ENCODE results near the gene GABPB2.

GABPB2 gene

DNA sequence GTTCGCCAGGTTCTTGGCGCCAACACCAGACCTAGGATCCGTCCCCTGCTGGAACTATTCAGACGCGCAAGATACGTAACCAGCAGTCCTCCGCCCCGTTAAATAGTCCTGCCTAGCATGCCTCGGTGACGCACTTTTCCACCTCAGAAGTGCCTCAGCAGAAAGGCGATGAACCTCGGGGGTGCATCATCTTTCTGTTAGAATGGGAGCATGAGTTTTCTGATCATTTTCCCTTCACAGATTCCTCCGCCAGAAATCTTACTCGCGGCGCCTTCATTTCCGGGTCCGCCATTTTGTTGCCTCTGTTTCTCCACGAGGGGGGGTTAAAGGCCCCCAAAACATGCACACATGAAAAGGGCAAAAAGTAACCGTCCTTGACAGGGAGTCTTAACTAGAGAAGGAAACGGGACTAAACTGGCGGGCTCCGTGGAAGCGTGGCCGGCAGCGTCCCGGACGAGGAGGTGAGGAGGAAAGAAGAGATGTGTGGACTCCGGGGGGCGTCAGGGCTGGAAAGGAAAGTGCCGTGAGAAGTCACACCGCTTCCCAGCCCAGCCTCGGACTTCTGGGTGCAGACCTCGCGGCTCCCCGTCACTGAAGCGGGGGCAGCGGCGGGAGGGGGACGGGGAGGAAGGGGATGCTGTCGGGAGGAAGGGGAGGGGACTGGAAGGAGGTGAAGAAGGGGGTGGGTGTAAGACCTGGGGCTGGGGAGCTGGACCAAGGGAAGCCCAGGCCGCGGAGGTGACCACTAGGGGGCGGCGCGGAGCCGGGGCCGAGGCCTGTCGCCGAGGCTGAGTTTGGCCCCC is at the start of gene GABPB2:
Gene GABPB2 (plus strand): TSS at position 288 of the 803 bp plus-strand sequence. CDS start 17,429 bp downstream, outside the sequence.
- peak; percentile 97 for DNase-seq (ENCODE audit: low spot score)

DNA sequence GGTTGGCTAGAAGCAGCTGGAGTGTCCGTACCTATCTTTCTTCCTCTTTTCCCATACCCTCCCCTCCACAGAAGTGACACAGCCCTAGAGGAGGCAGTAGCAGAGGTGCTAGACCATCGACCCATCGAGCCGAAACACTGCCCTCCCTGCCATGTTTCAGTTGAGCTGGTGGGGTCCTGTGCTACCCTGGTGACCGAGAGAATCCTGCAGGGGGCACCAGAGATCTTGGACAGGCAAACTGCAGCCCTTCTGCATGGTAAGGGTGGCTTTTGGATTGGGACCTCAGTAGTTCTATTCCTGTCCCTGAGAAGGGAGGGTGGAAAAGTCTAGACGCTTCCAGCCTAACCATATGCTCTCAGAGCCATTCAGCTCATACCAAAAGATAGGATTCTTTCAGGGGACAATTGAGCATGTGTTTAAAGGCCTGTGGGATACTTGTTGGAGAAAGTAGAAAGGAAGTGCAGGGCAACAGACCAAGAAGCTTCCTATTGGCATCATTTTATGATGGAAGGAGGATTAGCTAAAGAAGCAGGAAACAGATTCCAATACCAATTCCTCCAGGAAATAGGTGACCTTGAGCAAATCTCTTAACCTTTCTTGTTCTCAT is 45.9 kb upstream of the GABPB2 start:
- DNase-seq (ENCODE audit: low spot score): peak; percentile 50

DNA sequence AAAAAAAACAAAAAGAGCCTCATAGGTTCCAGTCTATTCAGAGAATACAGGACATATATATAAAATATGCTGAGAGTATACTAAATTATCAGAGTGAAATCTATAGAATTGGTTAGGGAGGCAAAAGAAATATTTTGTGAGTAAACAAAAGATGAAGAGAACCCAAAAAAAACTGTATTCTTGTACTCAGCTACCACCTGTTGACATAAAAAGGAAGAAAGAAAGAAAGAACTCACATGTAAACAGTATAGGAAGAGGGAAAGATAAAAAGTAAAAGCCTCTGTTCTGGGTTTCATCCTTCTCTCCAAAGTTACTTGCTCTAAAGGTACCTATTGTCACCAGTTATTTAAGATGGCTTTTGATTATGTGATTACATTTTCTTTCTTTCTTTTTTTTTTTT is 44.1 kb upstream of the GABPB2 start:
- no peak for DNase-seq (ENCODE audit: low spot score)

DNA sequence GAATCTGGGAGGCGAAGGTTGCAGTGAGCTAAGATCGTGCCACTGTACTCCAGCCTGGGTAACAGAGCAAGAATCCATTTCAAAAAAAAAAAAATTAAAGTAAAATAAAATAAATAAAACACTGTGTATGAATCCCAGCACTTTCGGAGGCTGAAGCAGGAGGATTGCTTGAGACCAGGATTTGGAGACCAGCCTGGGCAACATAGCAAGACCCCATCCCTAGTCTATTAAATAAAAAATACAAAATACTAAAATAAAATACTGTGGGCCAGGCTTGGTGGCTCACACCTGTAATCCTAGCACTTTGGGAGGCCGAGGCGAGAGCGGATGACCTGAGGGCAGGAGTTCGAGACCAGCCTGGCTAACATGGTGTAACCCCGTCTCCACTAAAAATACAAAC is 38.4 kb upstream of the GABPB2 start:
- DNase-seq (ENCODE audit: low spot score): no peak

DNA sequence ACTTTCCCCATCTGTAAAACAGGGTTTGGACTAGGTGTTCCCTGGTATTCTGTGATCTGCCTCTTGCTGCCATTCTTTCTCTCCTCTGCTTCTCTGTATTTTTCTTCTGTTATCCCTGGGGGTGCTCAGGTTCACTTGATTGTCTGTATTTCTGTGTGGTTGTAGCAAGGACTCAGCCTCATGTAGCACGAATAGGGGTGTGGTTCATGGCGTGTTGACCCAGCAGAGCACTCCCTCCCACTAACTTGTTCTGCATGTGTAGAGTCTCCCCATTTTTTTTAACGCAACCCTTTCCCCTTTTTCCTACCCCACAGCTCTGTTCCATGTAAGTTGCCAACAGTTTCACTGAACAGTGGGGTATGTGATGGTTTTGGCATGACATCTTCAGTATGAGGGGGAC is 35.4 kb upstream of the GABPB2 start:
- DNase-seq (ENCODE audit: low spot score): no peak

DNA sequence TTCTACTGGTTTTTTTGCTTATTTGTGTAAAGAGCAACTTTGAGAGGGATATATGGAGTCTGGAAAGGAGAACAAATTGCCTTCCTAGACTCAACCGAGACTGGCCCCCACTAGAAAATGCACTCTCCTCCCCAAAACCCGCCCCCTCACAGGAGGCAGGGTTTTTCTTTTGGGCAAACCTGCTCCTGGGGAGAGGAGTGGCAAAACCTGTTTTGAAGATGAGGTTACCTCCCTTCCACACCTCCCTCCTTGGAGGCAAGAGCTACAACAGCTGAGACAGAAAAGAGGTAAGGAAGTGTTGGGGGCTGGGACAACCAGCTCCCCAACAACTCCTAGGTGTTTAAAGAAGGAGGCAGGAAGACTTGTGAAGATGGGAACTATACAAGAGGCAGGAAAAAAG is 34.2 kb upstream of the GABPB2 start, which contains the start of gene BNIPL:
Gene BNIPL (plus strand): TSS at position 231 of the 400 bp plus-strand sequence. CDS start 140 bp downstream, at position 371.
- no peak for DNase-seq (ENCODE audit: low spot score)

DNA sequence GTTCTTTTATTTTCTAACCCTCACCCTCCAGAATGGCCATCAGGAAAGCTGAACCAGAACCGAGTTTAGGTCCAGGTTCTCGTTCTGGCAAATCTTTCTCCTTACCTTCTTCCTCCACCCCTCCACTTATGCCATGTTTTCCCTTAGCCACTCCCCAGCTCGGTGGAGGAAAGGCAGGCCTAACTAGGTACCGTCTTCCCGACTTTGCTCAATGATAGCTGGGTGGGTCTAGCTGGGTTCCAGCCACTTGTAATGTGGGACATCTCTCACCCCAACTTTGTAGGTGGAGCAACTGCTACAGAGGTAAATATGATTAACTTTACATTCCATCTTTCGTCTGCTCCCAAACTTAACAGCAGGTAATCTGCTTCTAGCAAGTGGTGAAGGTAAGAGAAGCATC is 33.5 kb upstream of the GABPB2 start:
- DNase-seq (ENCODE audit: low spot score): no peak

DNA sequence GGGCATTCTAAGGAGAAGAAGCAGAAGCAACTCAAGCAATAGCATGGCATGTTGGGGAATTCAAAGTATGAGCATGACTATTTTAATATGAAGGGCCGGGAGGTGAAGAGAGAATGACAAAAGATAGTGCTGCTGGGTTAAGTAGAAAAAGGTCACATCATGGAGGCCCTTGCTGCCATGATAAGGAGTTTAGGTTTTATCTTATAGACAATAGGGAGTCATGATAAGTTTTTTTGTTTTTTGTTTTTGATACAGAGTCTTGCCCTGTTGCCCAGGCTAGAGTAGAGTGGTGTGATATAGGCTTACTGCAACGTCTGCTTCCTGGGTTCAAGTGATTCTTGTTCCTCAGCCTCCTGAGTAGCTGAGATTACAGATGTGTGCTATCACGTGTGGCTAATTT is 31.0 kb upstream of the GABPB2 start:
- no peak for DNase-seq (ENCODE audit: low spot score)

DNA sequence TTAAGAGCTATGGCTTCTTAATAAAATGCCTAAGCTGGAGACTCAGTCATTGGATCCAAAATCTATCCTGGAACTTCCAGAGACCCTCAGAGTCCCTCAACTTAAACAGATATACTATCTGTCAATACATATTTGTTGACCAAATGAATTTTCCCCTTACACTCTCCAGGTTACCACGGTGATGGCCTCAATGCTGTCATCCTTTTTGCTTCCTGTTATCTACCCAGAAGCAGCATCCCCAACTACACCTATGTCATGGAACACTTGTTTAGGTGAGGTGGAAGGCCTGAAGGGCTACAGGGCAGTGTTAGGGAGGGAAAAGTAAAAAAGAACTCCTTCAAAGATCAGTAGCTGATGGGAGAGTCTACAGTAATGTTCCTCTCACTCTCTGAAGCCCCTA is 27.4 kb upstream of the GABPB2 start:
- no peak for DNase-seq (ENCODE audit: low spot score)

DNA sequence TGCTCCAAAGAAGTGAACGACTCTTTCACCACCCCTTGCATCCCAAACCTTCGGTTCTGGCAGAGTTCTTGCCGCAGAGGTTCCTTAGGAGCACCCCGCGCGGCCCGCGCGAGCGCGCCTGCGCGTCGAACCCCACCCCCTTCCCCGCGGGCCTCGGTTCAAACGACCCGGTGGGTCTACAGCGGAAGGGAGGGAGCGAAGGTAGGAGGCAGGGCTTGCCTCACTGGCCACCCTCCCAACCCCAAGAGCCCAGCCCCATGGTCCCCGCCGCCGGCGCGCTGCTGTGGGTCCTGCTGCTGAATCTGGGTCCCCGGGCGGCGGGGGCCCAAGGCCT is 23.0 kb upstream of the GABPB2 start, which contains the start of gene C1orf56:
Gene C1orf56 (plus strand): TSS at position 161 of the 334 bp plus-strand sequence. CDS start 97 bp downstream, at position 258.
- DNase-seq (ENCODE audit: low spot score): peak; percentile 75

DNA sequence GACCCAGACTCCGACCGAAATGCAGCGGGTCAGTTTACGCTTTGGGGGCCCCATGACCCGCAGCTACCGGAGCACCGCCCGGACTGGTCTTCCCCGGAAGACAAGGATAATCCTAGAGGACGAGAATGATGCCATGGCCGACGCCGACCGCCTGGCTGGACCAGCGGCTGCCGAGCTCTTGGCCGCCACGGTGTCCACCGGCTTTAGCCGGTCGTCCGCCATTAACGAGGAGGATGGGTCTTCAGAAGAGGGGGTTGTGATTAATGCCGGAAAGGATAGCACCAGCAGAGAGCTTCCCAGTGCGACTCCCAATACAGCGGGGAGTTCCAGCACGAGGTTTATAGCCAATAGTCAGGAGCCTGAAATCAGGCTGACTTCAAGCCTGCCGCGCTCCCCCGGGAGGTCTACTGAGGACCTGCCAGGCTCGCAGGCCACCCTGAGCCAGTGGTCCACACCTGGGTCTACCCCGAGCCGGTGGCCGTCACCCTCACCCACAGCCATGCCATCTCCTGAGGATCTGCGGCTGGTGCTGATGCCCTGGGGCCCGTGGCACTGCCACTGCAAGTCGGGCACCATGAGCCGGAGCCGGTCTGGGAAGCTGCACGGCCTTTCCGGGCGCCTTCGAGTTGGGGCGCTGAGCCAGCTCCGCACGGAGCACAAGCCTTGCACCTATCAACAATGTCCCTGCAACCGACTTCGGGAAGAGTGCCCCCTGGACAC is 22.5 kb upstream of the GABPB2 start:
- DNase-seq (ENCODE audit: low spot score): peak; percentile 85

DNA sequence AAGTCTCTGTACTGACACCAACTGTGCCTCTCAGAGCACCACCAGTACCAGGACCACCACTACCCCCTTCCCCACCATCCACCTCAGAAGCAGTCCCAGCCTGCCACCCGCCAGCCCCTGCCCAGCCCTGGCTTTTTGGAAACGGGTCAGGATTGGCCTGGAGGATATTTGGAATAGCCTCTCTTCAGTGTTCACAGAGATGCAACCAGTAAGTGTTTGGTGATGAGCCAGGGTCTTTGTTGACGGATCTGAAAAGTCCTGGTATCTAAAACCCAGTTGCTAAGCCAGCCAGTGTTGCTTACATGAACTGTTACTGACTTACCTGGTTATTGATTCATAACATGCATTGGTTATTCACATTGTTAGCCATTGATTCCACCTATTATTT is 21.9 kb upstream of the GABPB2 start:
- no peak for DNase-seq (ENCODE audit: low spot score)

DNA sequence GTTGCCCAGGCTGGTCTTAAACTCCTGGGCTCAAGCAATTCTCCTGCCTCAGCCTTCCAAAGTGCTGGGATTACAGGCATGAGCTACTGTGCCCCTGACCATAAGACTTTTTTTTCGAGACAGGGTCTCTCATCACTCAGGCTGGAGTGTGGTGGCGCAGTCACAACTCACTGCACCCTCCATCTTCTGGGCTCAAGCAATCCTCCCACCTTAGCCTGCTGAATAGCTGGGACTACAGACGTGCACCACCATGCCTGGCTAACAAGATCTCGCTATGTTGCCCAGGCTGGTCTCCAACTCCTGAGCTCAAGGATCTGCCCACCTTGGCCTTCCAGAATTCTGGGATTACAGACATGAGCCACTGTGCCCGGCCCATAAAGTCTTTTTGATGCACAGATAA is 21.1 kb upstream of the GABPB2 start:
- DNase-seq (ENCODE audit: low spot score): no peak

DNA sequence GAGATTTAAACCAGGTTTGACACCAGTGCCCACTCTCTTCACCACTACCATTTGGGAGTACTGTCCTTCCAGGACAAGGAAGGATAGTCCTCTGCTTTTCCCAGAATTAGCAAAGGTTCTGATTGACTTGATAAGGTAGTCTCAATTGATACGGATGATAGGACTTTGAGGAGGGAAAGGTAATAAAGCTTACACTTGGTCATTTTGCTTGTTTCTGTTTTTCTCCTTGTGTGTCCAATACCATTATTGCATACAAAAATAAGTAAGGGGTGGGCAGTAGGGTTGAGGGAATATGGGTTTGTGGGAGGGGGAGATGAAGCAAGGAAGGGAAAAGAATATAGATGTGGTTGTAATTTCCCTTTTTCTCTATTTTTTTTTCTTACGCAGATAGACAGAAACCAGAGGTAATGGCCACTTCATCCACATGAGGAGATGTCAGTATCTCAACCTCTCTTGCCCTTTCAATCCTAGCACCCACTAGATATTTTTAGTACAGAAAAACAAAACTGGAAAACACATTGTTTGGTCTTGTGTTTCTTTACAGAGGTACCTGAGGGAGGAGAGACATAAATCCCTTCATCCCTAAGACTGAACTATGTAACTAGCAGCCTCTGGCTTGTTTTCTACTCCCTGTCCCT is 20.4 kb upstream of the GABPB2 start:
- DNase-seq (ENCODE audit: low spot score): no peak

DNA sequence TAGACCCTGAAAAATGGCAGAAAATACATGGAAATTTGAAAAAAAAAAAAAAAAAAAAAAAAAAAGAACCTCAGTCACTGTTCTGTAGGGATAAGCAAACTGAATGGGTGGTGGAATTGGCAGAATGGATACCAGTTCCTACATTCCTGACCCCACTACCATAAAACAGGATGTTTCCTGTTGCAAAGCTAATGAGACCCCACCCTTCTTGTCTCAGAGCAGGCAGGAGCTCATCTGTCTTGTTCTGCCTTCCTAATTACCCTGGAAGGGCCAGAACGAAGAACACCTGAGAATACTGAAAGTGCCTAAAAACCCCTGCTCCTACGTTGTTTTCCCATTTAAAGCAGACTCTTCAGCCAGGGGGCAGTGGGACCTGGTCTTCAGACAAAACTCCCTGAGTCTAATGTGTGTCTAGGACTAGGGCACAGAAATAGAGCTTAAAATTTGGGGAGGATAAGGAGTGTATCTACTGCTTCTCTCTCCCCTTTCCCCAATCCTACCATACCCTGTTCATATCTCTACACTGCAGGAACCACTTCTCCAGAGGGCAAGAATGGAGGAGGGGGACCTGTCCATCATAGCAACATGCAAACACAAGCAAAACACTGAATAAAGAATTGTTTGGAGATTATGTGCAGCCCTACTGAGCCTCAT is 19.1 kb upstream of the GABPB2 start:
- no peak for DNase-seq (ENCODE audit: low spot score)

DNA sequence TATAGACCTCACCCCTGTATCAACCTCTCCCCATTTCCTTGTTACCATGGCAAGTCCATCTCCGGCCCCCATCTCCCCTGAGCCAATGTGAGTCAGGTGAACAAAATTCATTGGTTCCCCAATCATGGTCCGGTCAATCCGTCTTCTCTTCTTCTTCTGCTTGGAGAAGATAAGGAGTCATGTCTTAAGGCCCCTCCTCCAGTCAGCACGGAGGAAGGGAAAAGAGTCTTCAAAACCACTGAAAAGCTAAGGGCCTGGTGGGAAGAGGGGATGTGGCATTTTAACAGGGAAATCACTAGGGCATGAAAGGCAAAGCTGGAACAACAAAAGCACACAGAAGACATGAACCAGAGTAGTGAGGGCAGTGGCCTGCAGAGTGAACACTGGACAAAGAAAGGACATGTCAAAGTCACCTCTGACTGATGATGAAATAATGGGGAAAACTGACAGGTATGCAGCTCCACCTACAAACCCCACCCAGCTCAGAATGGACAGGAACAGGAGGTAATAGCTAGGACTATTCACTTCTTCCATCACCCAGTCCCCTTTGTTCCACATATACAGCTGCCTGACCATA is 15.5 kb upstream of the GABPB2 start:
- no peak for DNase-seq (ENCODE audit: low spot score)

DNA sequence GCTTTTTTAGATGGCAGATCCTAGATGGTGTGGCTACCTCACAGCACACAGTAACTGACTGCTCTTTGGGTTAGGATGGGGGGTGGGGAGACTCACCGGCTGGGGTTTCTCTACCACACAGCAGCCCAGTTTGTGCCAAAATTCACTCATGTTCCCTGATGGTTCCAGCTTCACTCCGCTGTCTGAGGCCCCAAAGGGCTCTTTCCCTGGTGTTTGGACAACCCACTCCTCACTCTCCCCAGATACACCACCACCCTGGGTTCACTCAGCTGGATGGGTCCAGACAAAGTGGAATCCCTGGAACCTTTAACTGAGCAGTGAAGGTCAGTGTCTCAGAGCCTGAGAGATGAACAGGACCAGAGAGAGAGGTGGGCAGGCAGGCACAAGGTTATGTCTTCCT is 15.0 kb upstream of the GABPB2 start:
- DNase-seq (ENCODE audit: low spot score): no peak

DNA sequence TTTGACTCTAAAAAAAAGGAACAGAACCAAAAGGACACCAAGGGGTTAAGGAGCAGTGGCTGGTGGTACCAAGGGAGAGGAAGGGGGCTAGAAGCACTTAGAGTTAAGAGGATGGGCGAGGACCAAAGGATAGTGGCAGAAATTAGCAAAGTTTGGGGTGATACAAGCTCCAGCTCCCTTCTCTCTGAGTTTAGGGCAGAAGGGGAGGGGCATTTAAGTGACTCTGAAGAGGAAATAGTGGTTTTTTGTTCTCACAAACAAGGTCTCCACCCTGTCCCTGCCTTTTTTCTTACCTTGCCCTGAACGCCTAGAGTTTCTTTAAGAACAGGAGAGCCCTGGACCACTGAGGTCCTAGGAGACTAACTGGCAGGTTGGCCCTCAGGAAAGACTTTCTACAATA is 14.4 kb upstream of the GABPB2 start:
- DNase-seq (ENCODE audit: low spot score): no peak

DNA sequence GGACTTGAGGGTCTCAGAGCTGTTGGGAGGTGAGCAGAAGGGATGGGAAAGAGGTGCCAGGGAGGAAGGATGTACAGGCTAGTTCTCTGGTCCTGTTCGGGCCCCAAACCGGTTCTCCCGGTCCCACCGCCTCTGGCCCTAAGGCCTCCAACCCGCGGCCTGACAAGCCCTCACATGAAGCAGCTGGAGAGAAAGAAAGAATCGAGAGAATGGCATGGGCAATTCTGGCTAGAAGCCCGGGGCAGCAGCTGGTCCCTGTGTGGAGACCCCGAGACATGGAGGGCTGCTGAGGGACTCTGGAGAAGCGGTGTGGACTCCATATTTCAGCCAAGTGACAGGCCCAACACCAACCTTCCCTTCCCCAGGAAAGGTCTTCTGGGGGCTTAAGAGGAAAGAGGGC is 11.9 kb upstream of the GABPB2 start:
- DNase-seq (ENCODE audit: low spot score): no peak

DNA sequence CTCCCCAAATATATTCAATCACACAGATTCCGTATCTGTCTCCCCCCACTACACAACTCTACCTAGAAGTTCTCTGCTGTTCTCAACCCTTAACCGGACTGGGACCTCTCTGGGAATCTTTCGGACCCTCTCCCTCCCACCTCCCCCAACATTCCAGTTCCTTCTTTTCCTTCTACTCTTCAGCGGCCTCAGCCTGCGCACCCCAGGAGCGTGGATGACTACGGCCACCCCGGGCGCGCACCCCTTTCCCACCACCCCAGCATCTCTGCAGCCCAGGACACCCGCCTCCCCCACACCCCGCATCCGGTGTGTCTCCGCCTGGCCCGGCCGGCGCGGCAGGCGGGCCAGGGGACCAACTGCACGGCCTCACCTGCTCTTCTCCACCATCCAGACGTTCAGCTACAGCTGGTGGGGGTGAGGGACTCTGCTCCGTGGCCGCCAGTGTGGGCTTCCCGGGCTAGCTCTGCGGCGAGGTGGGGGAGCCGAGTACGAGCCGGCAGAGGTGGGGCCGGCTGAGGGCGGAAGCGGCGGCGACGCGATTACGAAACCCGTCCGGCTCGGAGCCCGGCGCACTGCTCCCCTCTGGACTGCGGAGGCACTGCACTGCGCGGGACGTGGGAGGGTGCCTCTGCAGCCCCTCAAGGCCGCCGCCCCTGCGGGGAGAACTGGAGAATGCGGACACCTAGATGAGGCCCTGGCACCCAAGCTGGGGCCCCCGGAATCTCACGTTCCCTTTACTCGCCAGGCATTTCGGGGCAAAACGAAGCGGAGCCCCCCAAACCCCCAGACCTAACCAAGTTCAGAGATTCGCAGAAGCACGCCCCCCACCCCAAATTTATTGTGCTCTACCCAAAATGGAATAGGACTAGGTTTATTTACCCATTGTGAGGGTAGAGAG is 11.2 kb upstream of the GABPB2 start, which contains the start of gene CDC42SE1:
Gene CDC42SE1 (minus strand): TSS at position 514 of the 898 bp plus-strand sequence. CDS start 3,892 bp downstream, outside the sequence.
- peak; percentile 90 for DNase-seq (ENCODE audit: low spot score)
